ENCODE data around the gene CREG2. TPM values are rescaled to one million over a fixed set of nuclear protein-coding genes. Genes with fewer than 3 reads are reported as not detected.
A peak's percentile ranks its signal among the peaks of the same experiment; 100 is the strongest.

CREG2 gene
- total RNA-seq, 2 experiments from 2014 or later, result not detected

DNA sequence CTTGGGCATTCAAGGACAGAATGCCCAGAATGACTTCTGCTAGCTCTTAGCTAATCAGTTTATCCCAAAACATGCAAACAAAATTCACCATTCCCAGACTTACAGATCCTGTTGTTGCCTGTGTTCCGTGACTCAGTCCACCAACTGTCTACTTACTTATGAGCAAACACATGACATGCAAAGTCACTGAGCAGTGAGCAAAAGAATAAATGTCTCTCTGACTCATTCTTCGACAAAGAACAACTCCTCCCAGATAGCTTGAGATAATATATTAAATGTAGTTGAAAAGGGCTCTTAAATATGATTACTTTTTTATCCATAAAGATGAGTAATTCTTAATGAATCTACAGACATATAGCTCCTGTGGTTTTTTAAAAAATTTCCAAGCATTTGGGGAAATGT lies 9.0 kb upstream of the CREG2 start:
- no peak for DNase-seq
- Mint-ChIP-seq H3K36me3 (ENCODE audit: low read depth) (no peaks in the 10 kb centered on the region), H3K4me3 (no peak overlapping the region), H3K4me1 (peaks cover 13% of the 10 kb centered on the region), H3K27ac (no peak overlapping the region), H3K27me3 (peaks cover 11% of the 10 kb centered on the region), H3K9me3 (ENCODE audit: low read depth) (no peaks in the 10 kb centered on the region)
- ChIA-PET CTCF (interaction anchor here (0.6 to 1.1 kb wide), 3 partner anchors 54 to 940 kb away, joined by 3 read pairs; no protein-coding TSS in a partner anchor), POLR2A (no interaction called here)
- peak; percentile 57 for ATAC-seq
- intact Hi-C loops (cut with DNase I, micrococcal nuclease), result no loop called here

DNA sequence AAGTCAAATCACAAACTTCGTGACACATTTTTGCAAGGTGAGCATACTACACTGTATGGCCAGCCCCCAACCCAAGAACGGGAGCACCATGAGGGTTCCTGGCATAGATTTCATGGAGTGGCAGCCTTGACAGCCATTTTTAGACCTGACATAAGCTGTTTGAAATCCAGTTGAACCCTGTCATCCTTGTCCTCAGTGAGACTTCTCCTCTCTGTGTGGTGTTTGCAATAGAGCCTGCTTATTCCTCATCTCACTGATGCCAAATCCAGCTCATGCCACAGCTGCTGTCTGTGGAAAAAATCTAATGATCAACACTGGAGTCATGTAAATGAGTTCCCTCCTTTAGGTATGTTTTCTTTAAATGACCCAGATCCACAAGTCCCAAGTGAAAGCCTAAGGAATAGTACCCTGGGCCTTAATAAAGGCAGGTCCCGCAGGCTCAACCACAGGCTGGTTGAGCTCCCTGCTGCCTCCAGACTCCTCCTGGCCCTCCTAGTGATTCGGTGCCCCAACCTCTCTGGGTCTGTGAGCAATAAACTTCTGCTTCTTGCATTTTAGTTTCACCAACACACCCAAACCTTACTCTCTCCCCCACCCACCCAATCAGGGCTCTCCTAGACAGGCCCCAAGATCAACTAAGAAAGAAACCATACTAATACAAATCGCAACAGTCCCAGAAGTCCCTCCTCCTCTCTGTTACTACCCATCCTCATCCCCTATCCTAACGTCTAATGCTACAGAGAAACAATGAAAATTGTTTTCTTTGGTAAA lies 8.4 kb upstream of the CREG2 start:
- Mint-ChIP-seq H3K36me3 (ENCODE audit: low read depth) (no peaks in the 10 kb centered on the region), H3K27me3 (peaks cover 11% of the 10 kb centered on the region), H3K27ac (no peak overlapping the region), H3K4me3 (no peak overlapping the region), H3K4me1 (peaks cover 13% of the 10 kb centered on the region), H3K9me3 (ENCODE audit: low read depth) (no peaks in the 10 kb centered on the region)
- ATAC-seq (peak; percentile 64), DNase-seq (no peak)
- CTCF ChIA-PET, result interaction anchor here (0.6 to 1.1 kb wide), 3 partner anchors 22 to 941 kb away, joined by 3 to 4 read pairs (median 3); no protein-coding TSS in a partner anchor
- POLR2A ChIA-PET, result no interaction called here
- intact Hi-C loops (cut with DNase I, micrococcal nuclease), result no loop called here

DNA sequence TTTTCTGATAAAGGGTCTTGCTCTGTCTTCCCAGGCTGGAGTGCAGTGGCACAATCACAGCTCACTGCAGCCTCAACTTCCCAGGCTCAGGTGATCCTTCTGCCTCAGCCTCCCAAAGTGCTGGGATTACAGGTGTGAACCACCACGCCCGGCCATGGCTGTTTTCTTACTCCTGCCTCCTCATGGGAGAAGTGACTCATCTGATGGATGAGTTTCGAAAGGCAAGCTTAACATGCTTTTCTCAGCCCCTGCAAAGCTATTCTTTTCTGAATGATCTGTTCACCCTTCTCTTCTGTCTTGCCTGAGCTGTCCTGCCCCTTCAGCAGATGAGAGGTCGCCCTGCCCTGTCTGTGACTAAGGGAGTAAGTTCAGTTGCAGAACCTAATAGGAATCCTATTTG lies 929 bp upstream of the CREG2 start:
- Mint-ChIP-seq H3K36me3 (ENCODE audit: low read depth) (no peaks in the 10 kb centered on the region), H3K9me3 (ENCODE audit: low read depth) (no peaks in the 10 kb centered on the region), H3K4me3 (no peak overlapping the region), H3K27me3 (peaks cover 34% of the 10 kb centered on the region), H3K27ac (no peak overlapping the region), H3K4me1 (peaks cover 6% of the 10 kb centered on the region)
- no peak for ATAC-seq
- POLR2A ChIA-PET, result no interaction called here
- no peak for DNase-seq
- CTCF ChIA-PET, result interaction anchor here (0.6 to 5.1 kb wide), 13 partner anchors 10 to 474 kb away, joined by 3 to 23 read pairs (median 4); no protein-coding TSS in a partner anchor
- intact Hi-C loops (cut with DNase I, micrococcal nuclease), result loop anchor here (5.0 to 10.0 kb wide), 3 partner anchors 46 to 136 kb away; partner anchors contain the start of gene CNOT11 (in 1 of the 2)

DNA sequence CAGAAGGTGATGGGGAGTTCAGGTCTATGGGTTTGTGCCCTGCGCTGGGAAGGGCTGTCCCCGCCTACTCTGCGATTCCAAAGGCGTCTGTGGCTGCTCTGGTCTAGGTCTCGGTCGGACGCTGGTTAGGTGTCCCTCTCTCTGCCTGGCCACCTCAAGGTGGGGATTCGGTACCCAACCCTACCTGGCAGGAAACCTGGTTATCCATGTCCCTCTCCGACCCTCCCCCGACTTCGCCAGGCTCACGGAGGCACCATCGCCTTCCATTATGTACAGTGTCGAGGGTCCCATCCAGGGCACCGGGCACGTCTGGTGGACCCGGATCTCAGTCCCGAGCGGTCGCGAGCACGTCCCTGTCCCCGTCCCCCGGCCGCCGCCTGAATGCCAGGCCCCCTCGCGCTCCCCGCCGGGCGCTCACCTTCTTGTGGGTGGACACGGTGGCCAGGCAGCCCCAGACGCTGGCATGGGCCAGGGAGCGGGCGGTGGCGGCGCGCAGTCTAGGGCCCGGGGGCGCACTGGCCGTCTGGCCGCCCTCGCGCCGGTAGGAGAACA lies 628 bp downstream of the CREG2 start:
- Mint-ChIP-seq H3K9me3 (ENCODE audit: low read depth) (no peaks in the 10 kb centered on the region), H3K4me3 (peak overlapping the region; percentile 33)
- POLR2A ChIA-PET, result interaction anchor here (0.5 to 0.7 kb wide), 3 partner anchors 17 to 113 kb away, joined by 4 to 7 read pairs (median 5); no protein-coding TSS in a partner anchor

DNA sequence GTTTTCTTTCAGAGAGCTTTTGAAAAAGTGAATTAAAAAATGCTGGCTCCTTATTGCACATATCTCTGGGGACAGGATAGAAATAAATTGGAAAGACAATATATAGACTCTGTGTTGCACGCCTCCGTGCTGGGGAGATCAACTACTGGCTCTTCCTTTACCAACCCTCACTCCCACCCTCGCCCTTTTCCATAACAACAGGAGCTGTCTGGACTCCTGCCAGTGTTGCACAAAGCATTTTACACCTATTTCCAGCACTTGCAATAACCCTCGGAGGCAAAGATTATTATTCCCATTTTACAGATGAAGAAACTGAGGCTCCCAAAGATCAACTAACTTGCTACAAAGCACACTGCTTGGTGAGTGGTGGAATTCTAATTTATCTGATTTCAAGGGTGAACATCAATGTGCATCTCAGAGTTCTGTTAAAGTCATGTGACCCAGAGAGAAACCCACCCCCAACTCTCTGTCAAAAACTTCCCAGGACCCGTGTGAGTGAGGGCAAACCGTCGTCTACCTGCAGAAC lies 4.2 kb downstream of the CREG2 start:
- DNase-seq (no peak), ATAC-seq (no peak)
- no peaks in the 10 kb centered on the region for H3K9me3 Mint-ChIP-seq (ENCODE audit: low read depth)
- POLR2A ChIA-PET, result interaction anchor here (0.6 kb wide), 1 partner anchor 116 kb away, joined by 4 read pairs; no protein-coding TSS in a partner anchor
- H3K36me3 Mint-ChIP-seq (ENCODE audit: low read depth), result no peaks in the 10 kb centered on the region
- intact Hi-C loops (cut with DNase I, micrococcal nuclease), result loop anchor here in 1 of 2 experiments (10.0 kb wide), 1 partner anchor 108 kb away; no protein-coding TSS in a partner anchor
- CTCF ChIA-PET, result interaction anchor here (1.4 kb wide), 1 partner anchor 134 kb away, joined by 3 read pairs; no protein-coding TSS in a partner anchor
- no peak overlapping the region for H3K27ac Mint-ChIP-seq
- H3K4me3 Mint-ChIP-seq, result no peak overlapping the region
- peaks cover 21% of the 10 kb centered on the region for H3K27me3 Mint-ChIP-seq
- peaks cover 6% of the 10 kb centered on the region for H3K4me1 Mint-ChIP-seq

More for the DNA sequence above, 628 bp downstream of the CREG2 start:
- H3K4me1 Mint-ChIP-seq, result peaks cover 6% of the 10 kb centered on the region
- CTCF ChIA-PET, result interaction anchor here (0.6 to 5.1 kb wide), 14 partner anchors 12 to 497 kb away, joined by 3 to 23 read pairs (median 3); no protein-coding TSS in a partner anchor
- H3K27me3 Mint-ChIP-seq, result peaks cover 34% of the 10 kb centered on the region
- H3K36me3 Mint-ChIP-seq (ENCODE audit: low read depth), result no peaks in the 10 kb centered on the region
- DNase-seq, result peak; percentile 16
- no peak overlapping the region for H3K27ac Mint-ChIP-seq
- intact Hi-C loops (cut with DNase I, micrococcal nuclease), result loop anchor here (1.0 to 10.0 kb wide), 5 partner anchors 44 to 374 kb away; partner anchors contain the start of gene CNOT11 (in 1 of the 2)
- ATAC-seq, result no peak

DNA sequence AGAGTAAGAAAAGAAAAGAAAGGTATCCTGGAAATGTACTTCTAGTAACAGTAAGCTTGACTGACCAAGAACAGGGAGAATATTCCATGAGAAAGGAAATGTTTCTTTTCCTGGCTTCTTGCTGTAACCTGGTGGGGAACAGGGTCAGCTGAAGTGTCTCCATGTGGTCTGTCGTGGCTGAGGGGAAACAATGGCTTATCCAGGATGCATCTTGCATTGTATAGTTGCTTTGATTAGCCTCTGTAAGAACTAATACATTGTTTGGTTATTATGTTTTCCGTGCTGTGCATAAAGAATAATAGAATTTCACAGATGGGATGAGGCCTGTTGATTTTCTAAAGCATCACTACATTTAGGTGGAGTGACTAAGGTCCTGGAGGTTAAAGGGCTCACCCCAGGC lies 4.9 kb downstream of the CREG2 start:
- H3K36me3 Mint-ChIP-seq (ENCODE audit: low read depth), result no peaks in the 10 kb centered on the region
- CTCF ChIA-PET, result interaction anchor here (0.8 to 1.5 kb wide), 5 partner anchors 8 to 133 kb away, joined by 3 to 6 read pairs (median 3); no protein-coding TSS in a partner anchor
- H3K4me3 Mint-ChIP-seq, result no peak overlapping the region
- no peak overlapping the region for H3K27ac Mint-ChIP-seq
- peaks cover 17% of the 10 kb centered on the region for H3K27me3 Mint-ChIP-seq
- no peak for ATAC-seq
- H3K9me3 Mint-ChIP-seq (ENCODE audit: low read depth), result no peaks in the 10 kb centered on the region
- no peak for DNase-seq
- POLR2A ChIA-PET, result no interaction called here
- peaks cover 6% of the 10 kb centered on the region for H3K4me1 Mint-ChIP-seq
- intact Hi-C loops (cut with DNase I, micrococcal nuclease), result loop anchor here in 1 of 2 experiments (10.0 kb wide), 1 partner anchor 108 kb away; no protein-coding TSS in a partner anchor

DNA sequence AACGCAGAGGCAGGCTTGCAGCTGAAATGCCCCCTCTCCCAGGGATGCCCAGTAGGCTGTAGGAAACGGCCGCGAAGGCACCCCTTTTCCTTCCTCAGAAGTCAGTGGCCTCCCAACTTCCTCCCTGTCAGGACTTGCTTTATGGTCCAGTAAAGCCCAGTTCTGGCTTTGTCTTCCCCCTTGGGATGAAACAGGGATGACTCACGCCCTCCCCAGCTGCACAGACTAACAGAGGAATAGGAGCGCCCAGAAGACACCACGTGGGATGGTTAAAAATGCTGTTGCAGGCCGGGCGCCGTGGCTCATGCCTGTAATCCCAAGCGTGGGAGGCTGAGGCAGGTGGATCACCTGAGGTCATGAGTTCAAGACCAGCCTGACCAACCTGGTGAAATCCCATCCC lies 6.9 kb downstream of the CREG2 start:
- H3K4me3 Mint-ChIP-seq, result no peak overlapping the region
- H3K4me1 Mint-ChIP-seq, result no peaks in the 10 kb centered on the region
- no peaks in the 10 kb centered on the region for H3K9me3 Mint-ChIP-seq (ENCODE audit: low read depth)
- peaks cover 6% of the 10 kb centered on the region for H3K27me3 Mint-ChIP-seq
- ChIA-PET CTCF (no interaction called here), POLR2A (no interaction called here)
- no peak overlapping the region for H3K27ac Mint-ChIP-seq
- intact Hi-C loops (cut with DNase I, micrococcal nuclease), result loop anchor here in 1 of 2 experiments (10.0 kb wide), 1 partner anchor 106 kb away; no protein-coding TSS in a partner anchor
- no peak for DNase-seq
- no peak for ATAC-seq
- H3K36me3 Mint-ChIP-seq (ENCODE audit: low read depth), result no peaks in the 10 kb centered on the region

DNA sequence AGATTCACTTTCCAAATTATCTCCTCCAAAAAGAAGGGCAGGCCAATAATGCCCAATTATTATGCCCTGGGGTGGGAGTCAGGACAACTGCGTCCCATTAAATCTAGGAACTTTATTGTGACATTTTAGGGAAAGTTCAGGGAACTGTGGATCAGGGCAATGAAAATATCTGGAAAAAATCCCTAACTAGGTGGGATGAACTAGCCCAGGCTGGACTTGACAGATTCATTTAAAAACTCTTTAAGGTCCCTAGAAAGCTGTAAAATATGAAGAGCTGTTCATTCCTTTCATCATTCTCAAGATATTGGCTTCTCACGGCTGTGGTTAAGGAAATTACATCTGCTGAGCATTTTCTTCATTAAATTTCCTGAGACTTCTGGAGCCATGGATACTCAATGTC lies 8.2 kb downstream of the CREG2 start:
- DNase-seq (no peak), ATAC-seq (no peak)
- peaks cover 7% of the 10 kb centered on the region for H3K4me1 Mint-ChIP-seq
- no peaks in the 10 kb centered on the region for H3K36me3 Mint-ChIP-seq (ENCODE audit: low read depth)
- H3K4me3 Mint-ChIP-seq, result no peak overlapping the region
- no peak overlapping the region for H3K27ac Mint-ChIP-seq
- ChIA-PET CTCF (interaction anchor here (1.0 kb wide), 2 partner anchors 46 to 127 kb away, joined by 3 to 4 read pairs; no protein-coding TSS in a partner anchor), POLR2A (no interaction called here)
- no peaks in the 10 kb centered on the region for H3K9me3 Mint-ChIP-seq (ENCODE audit: low read depth)
- H3K27me3 Mint-ChIP-seq, result no peaks in the 10 kb centered on the region
- intact Hi-C loops (cut with DNase I, micrococcal nuclease), result no loop called here

DNA sequence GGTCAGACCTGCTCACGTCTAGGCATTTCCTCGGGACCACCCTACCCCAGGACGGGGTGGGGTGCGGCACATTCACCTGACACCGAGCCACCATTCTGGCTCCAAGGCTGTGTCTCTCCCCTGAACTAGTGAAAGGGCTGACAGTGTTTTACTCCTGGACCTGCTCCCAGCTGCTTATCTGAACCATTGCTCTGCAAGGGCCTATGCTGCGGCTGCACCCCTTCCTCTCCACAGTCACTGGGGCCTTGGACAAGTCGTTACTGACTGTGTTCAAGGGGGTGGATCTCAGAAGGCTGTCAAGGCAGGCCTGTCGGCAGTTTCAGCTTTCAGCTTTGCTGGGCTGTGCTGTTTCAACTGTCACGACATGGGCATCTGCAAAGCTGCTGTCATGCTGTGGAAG lies 11.7 kb downstream of the CREG2 start:
- H3K9me3 Mint-ChIP-seq (ENCODE audit: low read depth), result peaks cover 8% of the 10 kb centered on the region
- ChIA-PET POLR2A (no interaction called here), CTCF (interaction anchor here (0.8 to 1.0 kb wide), 2 partner anchors 10 to 29 kb away, joined by 3 to 5 read pairs; no protein-coding TSS in a partner anchor)
- H3K4me1 Mint-ChIP-seq, result peaks cover 7% of the 10 kb centered on the region
- no peak overlapping the region for H3K27ac Mint-ChIP-seq
- H3K4me3 Mint-ChIP-seq, result no peak overlapping the region
- ATAC-seq (no peak), DNase-seq (no peak)
- H3K27me3 Mint-ChIP-seq, result no peaks in the 10 kb centered on the region
- H3K36me3 Mint-ChIP-seq (ENCODE audit: low read depth), result no peaks in the 10 kb centered on the region
- intact Hi-C loops (cut with DNase I, micrococcal nuclease), result no loop called here

DNA sequence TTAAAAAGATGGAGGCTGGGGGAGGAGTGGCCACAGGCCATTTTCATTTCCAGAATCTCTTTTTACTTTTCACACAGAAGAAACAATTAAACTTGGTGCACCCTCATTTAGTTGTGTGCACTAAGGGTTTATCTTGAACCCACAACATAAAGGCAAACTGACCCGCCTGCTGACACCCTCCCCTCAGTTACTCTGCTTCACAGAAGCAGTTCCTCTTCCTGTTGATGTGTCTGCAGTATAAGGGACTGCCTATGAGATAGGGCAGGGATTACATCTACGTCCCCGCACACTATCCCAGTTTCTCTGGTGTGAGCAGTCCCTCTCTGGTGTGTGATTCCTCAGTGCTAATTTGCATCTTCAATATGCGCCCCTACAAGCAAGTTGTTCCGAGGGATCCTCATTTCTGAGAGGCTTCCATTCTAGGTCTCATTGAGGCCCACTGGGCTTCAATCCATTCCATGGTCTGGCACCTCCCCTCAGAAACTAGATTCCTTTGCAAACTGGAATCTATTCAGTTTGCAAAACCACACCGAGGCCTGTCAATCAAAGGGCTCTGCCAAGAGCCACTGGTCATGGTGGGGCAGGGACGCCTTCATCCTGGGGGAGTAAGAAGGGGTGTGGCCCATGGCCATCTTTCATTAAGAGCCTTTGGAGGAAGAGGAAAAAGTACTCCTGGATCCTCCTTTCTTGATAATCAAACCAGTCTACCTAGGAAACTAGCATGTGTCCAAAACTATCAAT lies 12.3 kb downstream of the CREG2 start:
- Mint-ChIP-seq H3K9me3 (ENCODE audit: low read depth) (peaks cover 8% of the 10 kb centered on the region), H3K4me3 (no peak overlapping the region), H3K27ac (no peak overlapping the region), H3K27me3 (no peaks in the 10 kb centered on the region), H3K4me1 (peaks cover 7% of the 10 kb centered on the region), H3K36me3 (ENCODE audit: low read depth) (no peaks in the 10 kb centered on the region)
- ATAC-seq, result no peak
- DNase-seq, result no peak
- ChIA-PET CTCF (interaction anchor here (0.7 to 1.6 kb wide), 3 partner anchors 11 to 44 kb away, joined by 3 to 12 read pairs (median 5); partner anchors contain the start of gene CREG2), POLR2A (no interaction called here)
- intact Hi-C loops (cut with DNase I, micrococcal nuclease), result no loop called here

DNA sequence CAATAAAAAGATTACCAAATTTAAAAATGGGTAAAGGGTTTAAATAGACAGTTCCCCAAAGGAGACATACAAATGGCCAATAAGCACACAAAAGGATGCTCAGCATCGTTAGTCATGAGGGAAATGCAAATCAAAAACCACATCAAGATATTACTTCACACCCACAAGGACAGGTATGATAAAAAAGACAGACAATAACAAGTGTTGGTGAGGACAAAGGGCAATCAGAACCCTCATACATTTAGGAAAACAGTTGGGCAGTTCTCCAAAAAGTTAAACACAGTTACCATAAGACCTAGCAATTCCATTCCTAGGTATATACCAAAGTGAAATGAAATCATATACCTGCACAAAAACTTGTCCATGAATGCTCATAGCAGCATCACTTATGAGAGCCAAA lies 14.5 kb downstream of the CREG2 start:
- H3K9me3 Mint-ChIP-seq (ENCODE audit: low read depth), result peaks cover 8% of the 10 kb centered on the region

More for the DNA sequence above, 14.5 kb downstream of the CREG2 start:
- DNase-seq (no peak), ATAC-seq (no peak)
- intact Hi-C loops (cut with DNase I, micrococcal nuclease), result no loop called here
- Mint-ChIP-seq H3K27ac (no peak overlapping the region), H3K4me1 (peaks cover 7% of the 10 kb centered on the region), H3K27me3 (no peaks in the 10 kb centered on the region), H3K4me3 (no peak overlapping the region), H3K36me3 (ENCODE audit: low read depth) (no peaks in the 10 kb centered on the region)
- ChIA-PET POLR2A (no interaction called here), CTCF (interaction anchor here (1.4 kb wide), 1 partner anchor 31 kb away, joined by 4 read pairs; no protein-coding TSS in a partner anchor)

All from activated CD4-positive, alpha-beta T cell treated with anti-CD3 and anti-CD28 coated beads for 36 hours (primary cell).